ENCODE data around the gene SRPK2. TPM values are rescaled to one million over a fixed set of nuclear protein-coding genes. Genes with fewer than 3 reads are reported as not detected.

The SRPK2 gene
- total RNA-seq, 4 donors from 2014 or later: 39.6 to 66.9 (median 45.6) TPM

GRCh38 chr7:105191331-105191730 is 197.4 kb downstream of the SRPK2 start:
- no peak for TF ChIP-seq CTCF (IDR thresholded peaks at IDR 0.05; ENCODE audit: low read depth)

GRCh38 chr7:105189859-105190492 is 198.7 kb downstream of the SRPK2 start:
- no peak for TF ChIP-seq CTCF (IDR thresholded peaks at IDR 0.05; ENCODE audit: low read depth)

- TF ChIP-seq CTCF (IDR thresholded peaks at IDR 0.05; ENCODE audit: low read depth): no peak
Observed at GRCh38 chr7:105188201-105188600, 200.5 kb downstream of the SRPK2 start.

- TF ChIP-seq CTCF (IDR thresholded peaks at IDR 0.05; ENCODE audit: low read depth): no peak
Observed at GRCh38 chr7:105187302-105188169, 201.2 kb downstream of the SRPK2 start.

GRCh38 chr7:105185290-105186010 is 203.3 kb downstream of the SRPK2 start:
- no peak for TF ChIP-seq CTCF (IDR thresholded peaks at IDR 0.05; ENCODE audit: low read depth)

GRCh38 chr7:105180002-105180401 is 208.7 kb downstream of the SRPK2 start:
- TF ChIP-seq CTCF (IDR thresholded peaks at IDR 0.05; ENCODE audit: low read depth): no peak

Data from subcutaneous adipose tissue (tissue), 4 donors.